Kidney epithelial cell (primary cell): ENCODE measurements around the gene TMEM204. TPM values are rescaled to one million over a fixed set of nuclear protein-coding genes. Genes with fewer than 3 reads are reported as not detected.

Experiments
- DNase-seq: peaks from one replicate; pipeline ENCODE4 v3.0.0-alpha.2; 2010; ENCODE audit warnings: low read depth
- H3K27me3 ChIP-seq: 2 replicates; pipeline ENCODE4 v1.6.0; 2011; ENCODE audit warnings: low read length; ENCODE audit not compliant: control insufficient read depth, insufficient read depth
- H3K36me3 ChIP-seq: 2 replicates; pipeline ENCODE4 v1.5.1; 2011; ENCODE audit warnings: low read length; ENCODE audit not compliant: control insufficient read depth, insufficient read depth
- H3K4me3 ChIP-seq: 2 replicates; pipeline ENCODE4 v1.5.1; 2011; ENCODE audit warnings: low read depth, mild to moderate bottlenecking, control low read depth, low read length
- total RNA-seq: library from RNA; depleted of rRNA; stranded (reverse); fragments of >200 nt; gene quantifications from 2 replicates; pipeline ENCODE4 v1.2.3, GENCODE V29; 2015
- TF ChIP-seq, protein P1 (sequence below): IDR thresholded peaks from 2 replicates; pipeline ENCODE4 v1.5.1; 2011; ENCODE audit warnings: mild to moderate bottlenecking, moderate library complexity, low read length, control low read depth, inconsistent platforms; ENCODE audit not compliant: insufficient read depth, poor library complexity, severe bottlenecking

The TMEM204 gene
- total RNA-seq, 1 donor from 2014 or later, result 4.0 TPM

DNA sequence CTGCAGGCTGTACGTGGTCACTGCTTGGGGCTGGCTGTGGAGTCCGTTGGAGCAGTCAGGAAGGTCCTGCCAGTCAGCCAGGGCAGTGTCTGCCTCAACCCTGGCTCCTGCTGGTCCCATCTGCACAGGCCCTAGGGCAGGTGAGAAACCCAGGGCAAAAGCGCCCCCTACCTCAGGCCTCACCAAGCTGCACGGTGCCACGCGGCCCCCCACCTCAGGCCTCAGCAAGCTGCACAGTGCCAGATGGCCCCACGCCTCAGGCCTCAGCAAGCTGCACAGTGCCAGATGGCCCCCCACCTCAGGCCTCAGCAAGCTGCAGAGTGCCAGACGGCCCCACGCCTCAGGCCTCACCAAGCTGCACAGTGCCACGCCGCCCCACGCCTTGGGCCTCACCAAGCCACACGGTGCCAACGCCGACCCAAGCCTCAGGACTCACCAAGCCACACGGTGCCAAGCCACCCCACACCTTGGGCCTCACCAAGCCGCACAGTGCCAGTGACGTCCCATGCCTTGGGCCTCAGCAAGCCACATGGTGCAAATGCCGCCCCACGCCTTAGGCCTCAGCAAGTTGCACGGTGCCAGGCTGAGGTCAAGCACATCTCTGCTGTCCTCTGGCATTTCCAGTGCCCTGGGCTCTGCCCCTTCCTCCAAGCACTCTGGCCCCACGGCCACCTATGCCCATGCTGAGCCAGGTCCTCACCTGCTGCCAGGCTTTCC, 5.5 kb downstream of the TMEM204 start:
- TF ChIP-seq, protein P1, sequence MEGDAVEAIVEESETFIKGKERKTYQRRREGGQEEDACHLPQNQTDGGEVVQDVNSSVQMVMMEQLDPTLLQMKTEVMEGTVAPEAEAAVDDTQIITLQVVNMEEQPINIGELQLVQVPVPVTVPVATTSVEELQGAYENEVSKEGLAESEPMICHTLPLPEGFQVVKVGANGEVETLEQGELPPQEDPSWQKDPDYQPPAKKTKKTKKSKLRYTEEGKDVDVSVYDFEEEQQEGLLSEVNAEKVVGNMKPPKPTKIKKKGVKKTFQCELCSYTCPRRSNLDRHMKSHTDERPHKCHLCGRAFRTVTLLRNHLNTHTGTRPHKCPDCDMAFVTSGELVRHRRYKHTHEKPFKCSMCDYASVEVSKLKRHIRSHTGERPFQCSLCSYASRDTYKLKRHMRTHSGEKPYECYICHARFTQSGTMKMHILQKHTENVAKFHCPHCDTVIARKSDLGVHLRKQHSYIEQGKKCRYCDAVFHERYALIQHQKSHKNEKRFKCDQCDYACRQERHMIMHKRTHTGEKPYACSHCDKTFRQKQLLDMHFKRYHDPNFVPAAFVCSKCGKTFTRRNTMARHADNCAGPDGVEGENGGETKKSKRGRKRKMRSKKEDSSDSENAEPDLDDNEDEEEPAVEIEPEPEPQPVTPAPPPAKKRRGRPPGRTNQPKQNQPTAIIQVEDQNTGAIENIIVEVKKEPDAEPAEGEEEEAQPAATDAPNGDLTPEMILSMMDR, result no peak
- Histone ChIP-seq H3K27me3 (no peaks in the 10 kb centered on the region), H3K36me3 (no peaks in the 10 kb centered on the region), H3K4me3 (no peak overlapping the region)
- no peak for DNase-seq

DNA sequence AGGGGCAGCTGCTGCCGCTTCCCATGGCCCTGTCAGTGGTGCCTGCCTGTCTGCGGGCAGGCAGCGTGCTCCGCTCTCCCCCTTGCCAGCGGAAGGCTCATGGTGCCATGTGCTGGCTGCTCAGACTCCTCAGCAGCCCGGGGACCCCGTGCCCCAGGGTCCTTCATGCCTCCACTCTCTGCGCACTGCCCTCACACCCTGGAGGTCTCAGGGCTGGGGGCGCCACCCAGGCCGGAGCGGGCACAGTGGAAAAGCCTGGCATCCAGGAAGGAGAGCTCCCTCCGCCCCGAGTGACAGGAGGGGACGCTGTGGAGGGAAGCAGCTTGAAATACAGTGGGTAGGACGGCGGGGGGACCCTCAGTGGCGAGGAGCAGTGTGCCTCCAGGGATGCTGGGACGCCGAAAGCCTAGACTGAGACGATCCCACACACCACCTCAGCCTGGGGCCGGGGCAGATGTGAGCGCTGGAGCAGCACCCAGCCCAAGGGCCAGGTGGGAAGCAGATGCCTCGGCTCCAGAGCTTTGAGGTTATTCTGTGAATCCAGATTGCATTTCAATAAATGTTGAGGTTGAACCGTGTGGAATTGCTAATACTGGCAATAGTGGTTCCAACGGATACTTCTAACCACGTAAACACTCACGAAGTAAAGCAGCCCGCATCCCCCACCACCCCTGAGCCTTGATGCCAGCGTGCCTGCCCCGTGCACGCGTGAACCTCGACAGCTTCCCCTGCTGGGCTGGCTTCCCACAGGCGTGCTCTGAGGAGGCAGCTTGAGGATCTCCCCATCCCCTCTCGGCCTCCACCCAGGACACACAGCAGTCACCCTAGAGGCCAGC, 6.5 kb downstream of the TMEM204 start:
- no peak for DNase-seq
- Histone ChIP-seq H3K4me3 (no peak overlapping the region), H3K27me3 (no peaks in the 10 kb centered on the region), H3K36me3 (no peaks in the 10 kb centered on the region)
- TF ChIP-seq, protein P1, result no peak

DNA sequence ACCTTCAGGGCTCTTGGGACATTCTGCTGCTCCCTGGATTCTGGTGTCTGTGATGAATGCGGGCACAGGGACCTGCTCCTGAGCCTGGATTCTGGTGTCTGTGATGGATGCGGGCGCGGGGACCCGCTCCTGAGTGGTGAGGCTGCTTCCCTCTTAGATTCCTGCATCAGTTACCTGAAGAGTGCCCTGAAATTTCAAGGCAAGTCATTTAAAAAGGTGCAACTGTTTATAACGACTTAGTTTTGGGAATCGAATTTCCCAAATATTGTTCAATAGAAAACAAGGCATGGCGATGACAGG, 7.0 kb downstream of the TMEM204 start:
- H3K36me3 ChIP-seq, result no peaks in the 10 kb centered on the region
- TF ChIP-seq, protein P1, result no peak
- no peak for DNase-seq
- H3K4me3 ChIP-seq, result no peak overlapping the region
- no peaks in the 10 kb centered on the region for H3K27me3 ChIP-seq

DNA sequence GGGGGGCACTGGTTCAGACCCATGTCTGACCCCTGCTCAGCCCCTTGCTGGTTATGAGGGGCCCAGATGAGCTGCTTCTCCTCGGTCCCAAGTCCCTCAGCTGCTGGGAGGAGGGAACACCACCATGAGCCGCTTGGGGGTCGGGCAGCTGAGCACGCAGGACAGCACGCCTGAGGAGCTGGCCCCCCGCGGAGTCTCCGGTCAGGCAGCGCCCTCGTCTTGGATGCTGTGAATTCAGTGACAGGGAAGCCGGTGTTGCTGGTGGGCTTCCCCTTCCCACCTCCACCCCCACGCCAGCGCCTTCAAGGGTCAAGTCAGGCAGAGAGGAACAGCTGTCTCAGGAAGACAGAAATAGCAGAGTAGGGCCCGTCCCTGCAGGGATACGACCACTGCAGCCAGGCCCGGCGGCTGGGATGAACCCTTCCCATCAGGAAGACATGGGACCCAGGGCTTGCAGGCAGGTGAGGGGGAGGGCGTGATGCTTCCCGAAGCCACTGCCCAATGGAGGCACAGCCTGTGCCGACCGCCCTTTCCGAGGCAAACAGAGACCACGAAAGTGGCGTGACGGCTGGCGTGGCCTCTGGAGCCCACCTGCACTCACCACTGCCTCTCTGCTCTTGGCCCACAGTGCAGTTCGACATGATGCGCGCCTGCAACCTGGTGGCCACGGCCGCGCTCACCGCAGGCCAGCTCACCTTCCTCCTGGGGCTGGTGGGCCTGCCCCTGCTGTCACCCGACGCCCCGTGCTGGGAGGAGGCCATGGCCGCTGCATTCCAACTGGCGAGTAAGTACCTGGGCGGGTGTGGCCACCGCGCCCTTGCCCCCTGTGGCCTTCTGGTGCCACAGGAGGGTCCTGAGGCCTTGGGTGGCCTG, 8.1 kb downstream of the TMEM204 start:
- Histone ChIP-seq H3K36me3 (no peaks in the 10 kb centered on the region), H3K27me3 (no peaks in the 10 kb centered on the region), H3K4me3 (no peak overlapping the region)
- TF ChIP-seq, protein P1, result no peak
- no peak for DNase-seq

DNA sequence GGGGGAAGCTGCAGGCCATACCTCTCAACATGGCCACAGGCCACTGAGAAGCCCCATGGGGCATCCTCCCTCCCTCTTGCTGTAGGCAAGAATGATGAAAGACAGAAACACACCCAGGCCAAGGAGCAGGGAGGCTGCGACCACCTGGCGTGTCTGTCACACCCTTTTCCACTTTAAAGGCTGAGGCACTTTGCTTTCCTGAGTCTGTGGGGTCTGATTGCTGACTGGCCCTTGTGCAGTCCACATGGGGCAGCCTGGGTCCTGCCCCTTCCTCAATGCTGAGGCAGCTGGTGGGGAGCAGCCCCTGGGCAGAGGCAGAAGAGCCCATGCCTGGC, 8.7 kb downstream of the TMEM204 start:
- no peaks in the 10 kb centered on the region for H3K27me3 ChIP-seq
- TF ChIP-seq, protein P1, result no peak
- no peak overlapping the region for H3K4me3 ChIP-seq
- H3K36me3 ChIP-seq, result no peaks in the 10 kb centered on the region
- no peak for DNase-seq
